Effector memory CD4-positive, alpha-beta T cell (primary cell): ENCODE results near the gene GREM1.

Experiments used
- DNase-seq, 3 donors: peaks; one replicate each; pipeline ENCODE4 v3.0.0-alpha.2; 2020
- H3K27ac ChIP-seq: 2 replicates; pipeline ENCODE4 v1.7.0; 2013; ENCODE audit warnings: mild to moderate bottlenecking, low read length, moderate library complexity; ENCODE audit not compliant: insufficient read depth, poor library complexity, severe bottlenecking
- H3K27me3 ChIP-seq: replicated peaks from 2 replicates; pipeline ENCODE4 v1.7.0; 2013; ENCODE audit warnings: mild to moderate bottlenecking, low read length; ENCODE audit not compliant: insufficient read depth, control insufficient read depth, poor library complexity, severe bottlenecking
- H3K36me3 ChIP-seq: 2 replicates; pipeline ENCODE4 v1.7.0; 2013; ENCODE audit warnings: mild to moderate bottlenecking, low read length, moderate library complexity; ENCODE audit not compliant: control insufficient read depth, insufficient read depth
- H3K4me1 ChIP-seq: 2 replicates; pipeline ENCODE4 v1.7.0; 2013; ENCODE audit warnings: low read length, mild to moderate bottlenecking; ENCODE audit not compliant: control insufficient read depth, insufficient read depth, poor library complexity, severe bottlenecking
- H3K4me3 ChIP-seq: 2 replicates; pipeline ENCODE4 v1.7.0; 2013; ENCODE audit warnings: low read length, low read depth, mild to moderate bottlenecking; ENCODE audit not compliant: insufficient read depth, poor library complexity, severe bottlenecking
- H3K9me3 ChIP-seq: 2 replicates; pipeline ENCODE4 v1.7.0; 2013; ENCODE audit warnings: mild to moderate bottlenecking, low read length, moderate library complexity; ENCODE audit not compliant: control insufficient read depth

GREM1 gene

DNA sequence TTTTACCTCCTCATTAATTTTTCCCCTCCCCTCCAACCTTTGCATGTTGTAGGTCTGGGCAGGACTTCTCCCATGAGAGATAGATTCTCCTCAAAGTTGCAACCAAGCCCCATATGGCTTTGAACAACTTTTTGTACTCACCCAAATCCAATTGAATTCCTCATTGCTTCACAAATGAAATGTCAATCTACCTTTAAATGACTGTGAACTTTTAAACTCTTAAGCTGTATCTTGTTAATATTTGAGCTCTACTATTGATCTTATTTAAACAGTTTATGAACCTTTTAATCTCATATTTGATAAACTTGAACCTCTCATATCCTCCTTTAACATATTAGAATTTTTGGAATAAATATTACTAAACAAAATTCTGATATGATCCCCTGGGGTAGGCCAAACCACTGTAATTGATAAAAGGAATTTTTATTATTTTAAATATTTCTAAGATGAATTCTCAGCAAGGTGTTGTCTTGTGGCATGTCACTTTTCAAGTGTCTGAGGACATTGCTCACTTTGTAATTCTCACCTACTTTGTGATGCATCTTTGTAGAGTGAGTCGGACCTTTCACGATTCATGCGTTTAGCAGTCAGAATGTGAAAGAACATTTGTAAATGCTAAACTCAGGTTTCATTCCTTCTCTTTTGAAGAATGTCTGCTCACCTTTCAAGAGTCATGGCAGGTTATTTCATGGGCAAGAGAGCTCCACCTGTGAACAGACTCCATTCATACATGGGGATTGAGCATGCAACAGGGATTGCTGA lies 23.4 kb upstream of the GREM1 start:
- Histone ChIP-seq H3K9me3 (no peaks in the 10 kb centered on the region), H3K27ac (no peak overlapping the region), H3K4me3 (no peak overlapping the region), H3K4me1 (no peaks in the 10 kb centered on the region), H3K36me3 (no peaks in the 10 kb centered on the region), H3K27me3 (no peaks in the 10 kb centered on the region)
- DNase-seq = no peak

DNA sequence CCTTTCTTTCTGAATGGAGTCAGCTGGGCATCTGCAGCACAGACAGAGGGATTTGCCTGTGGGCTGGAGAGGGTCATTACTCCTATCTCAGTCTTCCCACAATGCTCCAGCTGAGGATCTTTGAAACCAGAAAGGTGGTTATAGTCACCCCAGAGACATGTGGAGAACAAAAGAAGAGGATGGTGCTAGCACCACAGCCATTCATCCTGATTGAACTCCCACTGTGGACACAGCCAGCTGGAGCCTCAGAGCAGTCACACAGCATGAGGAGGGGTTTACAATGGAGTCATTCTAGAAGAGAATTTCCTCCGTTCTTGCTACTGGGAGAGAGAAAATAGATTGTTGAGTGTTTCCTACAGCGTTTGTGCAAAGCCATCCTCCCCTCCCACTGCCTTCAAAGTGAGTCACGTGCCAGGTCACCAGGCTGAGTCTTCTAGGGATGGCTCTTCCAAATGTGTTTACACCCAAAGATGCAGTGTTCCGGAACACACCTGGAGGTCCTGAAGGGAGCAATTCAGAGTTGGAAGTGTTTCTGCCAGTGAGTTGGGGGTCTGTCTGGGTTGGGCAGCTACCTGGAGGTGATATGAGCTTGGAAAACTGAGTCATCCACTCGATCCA lies 18.9 kb upstream of the GREM1 start:
- Histone ChIP-seq H3K4me1 (no peaks in the 10 kb centered on the region), H3K27me3 (no peaks in the 10 kb centered on the region), H3K4me3 (no peak overlapping the region), H3K27ac (no peak overlapping the region), H3K9me3 (no peaks in the 10 kb centered on the region), H3K36me3 (no peaks in the 10 kb centered on the region)
- DNase-seq = no peak

DNA sequence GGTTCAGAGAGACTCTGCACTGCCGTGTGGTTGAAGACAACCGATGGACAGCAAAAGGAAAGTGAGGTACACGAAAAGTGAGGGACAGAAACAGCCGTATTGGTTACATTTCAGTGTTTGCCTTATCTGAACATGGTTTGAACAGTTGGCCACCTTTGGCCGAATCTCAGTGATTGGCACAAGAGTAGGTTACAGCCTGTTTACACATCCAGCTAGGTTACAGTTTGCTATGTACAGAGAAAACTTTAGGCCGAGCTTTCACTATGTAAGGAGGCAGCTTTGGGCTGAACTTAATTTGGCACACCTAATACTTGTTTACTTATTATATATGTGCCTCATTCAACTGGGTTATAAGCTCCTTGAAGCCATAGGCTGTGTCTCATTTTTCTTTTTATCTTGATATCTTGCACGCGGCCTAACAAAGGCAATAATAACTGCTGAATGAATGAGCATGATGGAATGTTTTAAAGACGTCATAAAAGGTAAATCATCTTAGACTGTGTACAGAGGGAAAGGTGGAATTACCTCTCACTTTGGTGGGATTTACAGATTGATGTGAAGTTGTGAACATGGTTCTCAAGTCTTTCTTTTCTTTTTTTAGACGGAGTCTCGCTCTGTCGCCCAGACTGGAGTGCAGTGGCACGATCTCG lies 17.2 kb upstream of the GREM1 start:
- no peaks in the 10 kb centered on the region for H3K27me3 ChIP-seq
- H3K27ac ChIP-seq = no peak overlapping the region
- no peaks in the 10 kb centered on the region for H3K9me3 ChIP-seq
- no peaks in the 10 kb centered on the region for H3K4me1 ChIP-seq
- H3K36me3 ChIP-seq = no peaks in the 10 kb centered on the region
- DNase-seq = no peak
- no peak overlapping the region for H3K4me3 ChIP-seq

DNA sequence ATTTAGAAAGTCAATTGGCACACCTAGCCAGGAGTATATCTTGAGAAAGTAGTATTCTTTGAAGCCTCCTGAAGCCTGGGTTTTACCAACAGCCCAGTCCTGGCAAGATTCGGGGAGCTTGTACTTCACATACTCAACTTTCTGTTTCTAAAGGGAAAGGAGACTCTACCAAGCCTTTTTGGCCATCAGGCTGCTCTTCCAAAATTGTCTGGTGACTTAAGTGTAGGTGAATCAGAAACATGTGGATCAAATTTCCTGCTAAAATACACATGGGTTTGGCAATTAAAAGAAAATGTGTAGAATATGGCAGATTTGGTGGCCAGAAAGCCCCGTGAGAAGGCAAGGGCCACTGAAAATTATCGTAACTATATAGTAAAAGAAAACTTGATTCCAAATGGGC lies 15.9 kb upstream of the GREM1 start:
- Histone ChIP-seq H3K36me3 (no peaks in the 10 kb centered on the region), H3K4me1 (no peaks in the 10 kb centered on the region), H3K27me3 (no peaks in the 10 kb centered on the region), H3K27ac (no peak overlapping the region), H3K4me3 (no peak overlapping the region), H3K9me3 (no peaks in the 10 kb centered on the region)
- no peak for DNase-seq

DNA sequence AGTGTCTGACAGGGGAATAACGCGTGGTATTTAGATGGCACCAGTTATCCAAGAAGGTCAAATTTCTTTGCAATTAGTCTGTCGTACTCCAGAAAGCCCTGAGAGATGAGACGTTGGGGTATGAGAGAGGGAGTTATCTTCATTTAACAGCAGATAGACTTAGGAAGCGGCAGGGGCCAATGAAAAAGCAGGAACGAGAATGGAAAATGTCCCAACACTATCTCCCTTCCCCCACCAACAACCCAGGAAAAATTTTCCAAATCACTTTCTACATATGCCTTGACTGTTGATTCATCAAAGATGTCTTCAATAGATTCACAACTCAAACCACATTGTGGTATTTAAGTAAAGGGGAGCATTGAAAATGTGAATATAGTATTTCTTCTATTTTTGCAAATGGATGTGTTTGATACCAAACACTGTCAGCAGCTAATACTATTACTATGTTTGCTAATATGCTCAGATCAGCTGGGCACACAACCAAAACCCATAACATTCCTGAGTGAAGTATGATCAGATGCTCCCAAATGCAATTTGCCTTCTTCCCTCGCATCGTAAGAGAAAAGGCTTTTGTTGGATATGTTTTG lies 13.3 kb upstream of the GREM1 start:
- no peaks in the 10 kb centered on the region for H3K4me1 ChIP-seq
- no peak overlapping the region for H3K27ac ChIP-seq
- DNase-seq = no peak
- no peaks in the 10 kb centered on the region for H3K36me3 ChIP-seq
- no peak overlapping the region for H3K4me3 ChIP-seq
- no peaks in the 10 kb centered on the region for H3K9me3 ChIP-seq
- no peaks in the 10 kb centered on the region for H3K27me3 ChIP-seq

DNA sequence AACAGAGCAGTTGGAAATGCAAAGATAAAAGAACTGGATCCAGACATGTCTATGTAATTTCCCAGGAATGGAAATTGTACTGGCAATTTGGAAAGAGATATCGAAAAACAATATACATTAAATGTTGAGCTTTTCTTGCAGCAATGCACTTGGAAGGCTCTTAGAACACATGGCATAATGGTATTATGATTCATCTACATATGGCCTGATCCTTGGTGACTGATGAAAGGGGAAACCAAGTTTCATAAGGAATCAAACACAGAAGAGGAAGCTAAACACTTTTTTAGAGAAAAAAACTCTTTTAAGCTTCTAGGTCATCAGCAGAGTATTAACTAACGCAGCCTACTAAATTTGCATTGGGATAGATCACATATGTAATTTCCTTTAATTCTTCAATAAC lies 12.4 kb upstream of the GREM1 start:
- Histone ChIP-seq H3K27me3 (no peaks in the 10 kb centered on the region), H3K4me3 (no peak overlapping the region)

DNA sequence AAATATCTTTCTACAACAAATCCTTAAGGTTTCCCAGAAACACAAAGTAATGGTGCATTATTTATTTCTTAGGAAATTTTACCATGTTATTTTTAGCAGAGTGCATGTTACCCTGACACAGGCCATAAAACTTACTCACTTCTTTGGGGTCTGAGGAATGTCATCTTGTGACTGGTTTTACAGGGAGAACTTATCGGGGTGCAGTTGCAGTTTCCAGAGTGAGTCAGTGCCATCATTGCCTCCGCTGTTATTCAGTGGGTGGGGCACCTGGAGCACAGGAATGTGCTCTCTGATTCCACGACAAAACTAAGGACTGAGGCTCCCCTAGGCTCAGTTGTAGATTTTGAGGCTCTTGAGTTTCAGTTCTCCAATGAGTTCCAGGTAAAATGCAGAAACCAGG lies 11.1 kb upstream of the GREM1 start:
- Histone ChIP-seq H3K4me3 (no peak overlapping the region), H3K27me3 (no peaks in the 10 kb centered on the region), H3K9me3 (no peaks in the 10 kb centered on the region), H3K27ac (no peak overlapping the region), H3K4me1 (no peaks in the 10 kb centered on the region), H3K36me3 (no peaks in the 10 kb centered on the region)
- no peak for DNase-seq

More for the DNA sequence above, 12.4 kb upstream of the GREM1 start:
- DNase-seq = no peak
- no peak overlapping the region for H3K27ac ChIP-seq
- H3K9me3 ChIP-seq = no peaks in the 10 kb centered on the region
- no peaks in the 10 kb centered on the region for H3K4me1 ChIP-seq
- H3K36me3 ChIP-seq = no peaks in the 10 kb centered on the region

DNA sequence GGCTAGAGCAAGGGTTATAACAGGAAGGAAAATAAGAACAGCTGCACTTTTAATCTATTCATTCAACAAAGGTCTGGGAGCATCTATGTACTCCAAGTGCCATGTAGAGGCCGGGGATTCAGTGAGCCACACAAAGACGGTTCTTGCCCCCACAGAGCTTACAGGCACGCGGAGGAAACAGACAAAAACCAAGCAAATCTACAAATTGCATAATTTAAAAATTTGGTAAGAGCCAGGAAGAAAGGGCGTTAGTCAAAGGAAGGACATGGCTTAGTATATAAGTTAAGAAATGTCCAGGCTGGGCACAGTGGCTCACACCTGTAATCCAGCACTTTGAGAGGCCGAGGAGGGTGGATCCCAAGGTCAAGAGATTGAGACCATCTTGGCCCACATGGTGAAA lies 10.4 kb upstream of the GREM1 start:
- no peak overlapping the region for H3K4me3 ChIP-seq
- H3K36me3 ChIP-seq = no peaks in the 10 kb centered on the region
- H3K4me1 ChIP-seq = no peaks in the 10 kb centered on the region
- no peak overlapping the region for H3K27ac ChIP-seq
- H3K27me3 ChIP-seq = no peaks in the 10 kb centered on the region
- no peaks in the 10 kb centered on the region for H3K9me3 ChIP-seq
- DNase-seq = no peak

DNA sequence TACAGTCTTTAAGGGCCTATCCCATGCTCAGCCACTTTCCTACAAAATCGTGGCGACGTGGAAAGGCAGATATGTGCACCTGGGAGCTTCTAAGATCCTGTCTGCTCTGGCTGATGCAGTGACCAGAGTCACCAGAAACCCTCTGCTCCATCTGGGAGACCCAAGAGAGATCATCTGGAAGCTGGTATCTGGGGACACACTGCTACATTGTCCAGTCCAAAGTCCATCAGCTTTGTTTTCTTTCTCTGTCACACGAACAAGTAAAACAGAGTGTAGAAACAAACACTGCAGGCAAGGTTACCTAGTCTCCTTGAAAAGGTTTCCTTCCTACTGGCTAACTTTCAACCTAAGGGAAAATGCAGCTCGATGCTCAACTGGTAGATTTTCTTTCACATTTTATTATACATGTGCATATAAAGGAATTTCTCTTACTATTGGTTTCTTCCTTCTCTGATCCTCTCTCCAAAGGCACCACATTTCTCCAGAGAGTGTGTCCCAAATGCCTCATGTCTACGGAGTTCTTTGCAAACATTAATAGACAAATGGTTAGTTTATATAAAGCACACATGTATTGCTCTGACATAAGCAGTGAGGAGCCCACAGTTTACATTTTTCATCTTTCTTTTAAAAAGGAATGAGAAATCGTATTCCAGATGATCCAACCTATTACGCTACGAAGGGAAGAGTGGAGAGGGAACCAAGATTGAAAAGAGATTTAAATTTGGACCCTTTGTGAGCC lies 8.3 kb upstream of the GREM1 start:
- H3K27me3 ChIP-seq = no peaks in the 10 kb centered on the region
- DNase-seq = no peak

More for the DNA sequence above, 8.3 kb upstream of the GREM1 start:
- Histone ChIP-seq H3K9me3 (no peaks in the 10 kb centered on the region), H3K36me3 (no peaks in the 10 kb centered on the region), H3K4me1 (no peaks in the 10 kb centered on the region), H3K4me3 (no peak overlapping the region), H3K27ac (no peak overlapping the region)
